HG03103 (cell line): ENCODE measurements around the gene SUSD1.
"Not testable (repeated sequence)": the region's sequence is repeated elsewhere in the genome, so short reads cannot be mapped to it uniquely, and the experiment has no call there.

Experiments
- ATAC-seq: cut with Tn5 transposase; IDR thresholded peaks from one replicate; pipeline ENCODE4 v1.9.1; 2021; ENCODE audit warnings: low read depth; ENCODE audit not compliant: unreplicated experiment

Gene SUSD1

GRCh38 chr9:112132356-112132755 is 42.7 kb downstream of the SUSD1 start:
- no peak for ATAC-seq

DNA sequence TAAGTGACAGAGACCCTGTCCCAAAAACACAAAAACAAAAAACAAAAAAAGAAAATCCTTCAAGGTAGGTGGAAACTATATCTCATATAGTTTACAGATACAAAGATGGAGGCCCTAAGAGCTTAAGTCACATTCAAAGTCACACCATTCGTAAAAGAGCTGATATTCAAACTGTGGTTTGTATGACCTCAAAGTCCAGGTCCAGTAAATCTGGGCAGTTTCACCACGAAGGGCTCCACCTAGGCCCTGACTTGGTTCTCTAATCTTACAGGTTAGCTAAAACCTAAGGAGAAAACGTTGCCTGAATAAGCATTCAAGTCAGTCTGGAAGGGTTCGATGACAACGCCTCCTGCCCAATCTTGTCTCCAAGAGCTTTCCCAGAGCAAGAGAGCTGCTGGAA is 44.1 kb downstream of the SUSD1 start:
- no peak for ATAC-seq

DNA sequence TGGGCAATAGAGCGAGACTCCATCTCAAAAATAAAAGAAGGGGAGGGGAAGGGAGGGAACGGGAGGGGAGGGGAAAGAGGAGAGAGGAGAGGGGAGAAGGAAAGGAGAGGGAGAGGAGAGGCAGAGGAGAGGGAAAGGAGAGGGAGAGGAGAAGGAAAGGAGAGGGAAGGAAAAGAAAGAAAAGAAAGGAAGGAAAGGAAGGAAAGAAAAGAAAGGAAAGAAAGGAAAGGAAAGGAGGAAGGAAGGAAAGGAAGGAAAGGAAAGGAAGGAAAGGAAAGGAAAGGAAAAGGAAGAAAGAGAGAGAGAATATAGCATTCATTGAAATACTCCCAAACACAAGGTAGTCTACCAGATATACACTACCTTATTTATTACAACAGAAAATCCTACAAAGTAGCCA is 44.8 kb downstream of the SUSD1 start:
- ATAC-seq: no peak

DNA sequence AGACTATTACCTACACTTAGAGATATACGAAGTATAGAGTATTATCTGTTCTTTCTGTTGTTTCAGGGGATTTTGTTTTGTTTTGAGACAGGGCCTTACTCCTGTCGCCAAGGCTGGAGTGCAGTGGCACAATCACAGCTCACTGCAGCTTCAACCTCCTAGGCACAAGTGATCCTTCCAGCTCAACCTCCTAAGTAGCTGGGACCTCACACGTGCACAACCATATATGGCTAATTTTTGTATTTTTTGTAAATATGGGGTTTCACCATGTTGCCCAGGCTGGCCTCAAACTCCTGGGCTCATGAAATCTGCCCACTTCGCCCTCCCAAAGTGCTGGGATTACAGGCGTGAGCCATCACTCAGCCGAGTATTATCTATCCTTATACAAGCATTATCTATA is 45.9 kb downstream of the SUSD1 start:
- ATAC-seq: no peak

GRCh38 chr9:112128399-112128798 is 46.7 kb downstream of the SUSD1 start:
- ATAC-seq: not testable (repeated sequence)

DNA sequence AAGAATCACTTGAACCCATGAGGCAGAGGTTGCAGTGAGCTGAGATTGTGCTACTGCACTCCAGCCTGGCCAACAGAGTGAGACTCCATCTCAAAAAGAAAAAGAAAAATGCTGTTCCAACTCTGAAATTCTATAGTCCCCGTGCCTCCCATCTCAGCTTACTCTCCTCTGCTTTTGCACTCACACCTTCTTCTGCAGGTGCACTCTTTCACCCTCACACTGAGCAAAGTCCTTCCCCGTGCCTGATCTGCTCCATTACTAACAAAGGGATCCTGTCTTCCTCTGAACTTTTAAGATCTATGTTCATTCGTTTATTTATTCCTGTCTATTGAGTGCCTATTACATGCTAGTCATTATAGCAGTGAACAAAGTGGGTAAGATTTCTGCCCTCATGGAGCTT is 47.8 kb downstream of the SUSD1 start:
- no peak for ATAC-seq

GRCh38 chr9:112125951-112126388 is 49.1 kb downstream of the SUSD1 start:
- no peak for ATAC-seq

DNA sequence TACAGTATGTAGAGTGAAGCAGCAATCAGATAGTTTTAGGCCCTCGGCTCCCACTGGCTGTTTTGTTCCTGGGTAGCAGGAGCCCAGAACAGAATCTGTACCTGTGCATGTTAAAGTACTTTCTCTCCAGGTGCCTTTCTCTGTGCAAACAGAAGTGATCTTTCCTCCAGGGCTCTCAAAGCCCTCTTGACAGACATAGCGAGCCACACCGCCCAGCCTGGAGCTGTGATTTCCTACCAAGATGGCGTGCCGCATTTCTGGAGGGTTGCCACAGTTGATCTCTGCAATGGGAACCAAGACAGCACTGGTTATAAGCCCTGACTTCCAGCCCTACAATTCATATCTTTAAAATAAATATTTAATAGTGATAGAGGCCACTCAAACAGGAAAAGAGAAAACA is 50.9 kb downstream of the SUSD1 start:
- ATAC-seq: no peak

- no peak for ATAC-seq
Measured at GRCh38 chr9:112121633-112122032, 53.5 kb downstream of the SUSD1 start.

GRCh38 chr9:112120439-112120925 is 54.6 kb downstream of the SUSD1 start:
- no peak for ATAC-seq

GRCh38 chr9:112120030-112120341 is 55.1 kb downstream of the SUSD1 start:
- ATAC-seq: no peak

GRCh38 chr9:112119225-112120029 is 55.7 kb downstream of the SUSD1 start:
- ATAC-seq: no peak

GRCh38 chr9:112118009-112118408 is 57.1 kb downstream of the SUSD1 start:
- no peak for ATAC-seq

GRCh38 chr9:112115970-112116753 is 58.9 kb downstream of the SUSD1 start:
- ATAC-seq: no peak

GRCh38 chr9:112115109-112115508 is 60.0 kb downstream of the SUSD1 start:
- no peak for ATAC-seq

DNA sequence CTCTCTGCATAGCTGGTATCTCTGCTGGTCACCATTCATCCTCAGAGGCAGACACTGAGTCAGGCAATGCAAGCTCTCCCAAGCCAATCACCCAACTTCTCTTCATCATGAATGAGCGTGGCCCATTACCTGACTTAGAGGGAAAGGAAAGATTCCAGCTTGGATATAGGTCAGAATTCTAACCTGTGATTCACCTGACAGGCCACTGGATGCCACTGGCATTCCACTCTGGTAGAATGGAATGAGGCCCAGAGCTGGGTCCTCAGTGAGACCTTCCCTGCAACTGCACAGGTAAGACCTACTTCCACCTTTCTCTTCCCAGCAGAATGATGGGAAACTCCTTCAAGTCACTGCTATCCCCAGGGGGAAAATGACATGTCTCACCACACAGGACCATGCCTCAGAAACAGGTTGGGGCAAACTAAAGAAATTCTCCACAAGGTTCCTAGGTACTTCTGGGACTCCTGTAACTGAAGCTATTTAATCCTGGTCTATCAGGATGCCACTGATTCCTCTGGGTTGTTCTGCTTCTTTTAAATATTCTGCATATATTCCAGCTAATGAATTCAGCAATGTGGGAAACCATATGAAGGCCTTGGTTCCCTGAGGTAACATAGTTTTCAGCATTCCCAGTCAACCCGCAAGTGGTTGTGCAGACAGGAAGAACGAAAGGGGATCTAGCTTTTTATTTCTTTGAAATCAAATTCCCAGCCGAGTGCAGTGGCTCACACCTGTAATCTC is 62.0 kb downstream of the SUSD1 start:
- ATAC-seq: no peak

DNA sequence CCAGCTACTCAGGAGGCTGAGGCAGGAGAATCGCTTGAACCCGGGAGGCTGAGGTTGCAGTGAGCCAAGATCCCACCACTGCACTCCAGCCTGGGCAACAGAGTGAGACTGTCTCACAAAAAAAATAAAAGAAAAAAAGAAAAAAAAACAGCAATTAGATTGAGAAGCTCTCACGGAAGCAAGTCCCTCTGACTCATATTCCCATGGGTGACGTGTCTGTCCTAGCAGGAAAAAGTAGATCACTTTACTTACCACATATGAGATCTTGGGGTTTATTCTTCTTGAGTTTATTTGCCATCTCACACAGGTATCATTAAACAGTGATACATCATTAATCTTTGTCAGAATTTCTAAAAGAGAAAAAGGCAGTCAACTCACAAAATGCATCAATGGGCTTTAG is 62.6 kb downstream of the SUSD1 start:
- no peak for ATAC-seq

GRCh38 chr9:112111461-112111860 is 63.6 kb downstream of the SUSD1 start:
- no peak for ATAC-seq

- ATAC-seq: no peak
Measured at GRCh38 chr9:112110777-112111113, 64.4 kb downstream of the SUSD1 start.

DNA sequence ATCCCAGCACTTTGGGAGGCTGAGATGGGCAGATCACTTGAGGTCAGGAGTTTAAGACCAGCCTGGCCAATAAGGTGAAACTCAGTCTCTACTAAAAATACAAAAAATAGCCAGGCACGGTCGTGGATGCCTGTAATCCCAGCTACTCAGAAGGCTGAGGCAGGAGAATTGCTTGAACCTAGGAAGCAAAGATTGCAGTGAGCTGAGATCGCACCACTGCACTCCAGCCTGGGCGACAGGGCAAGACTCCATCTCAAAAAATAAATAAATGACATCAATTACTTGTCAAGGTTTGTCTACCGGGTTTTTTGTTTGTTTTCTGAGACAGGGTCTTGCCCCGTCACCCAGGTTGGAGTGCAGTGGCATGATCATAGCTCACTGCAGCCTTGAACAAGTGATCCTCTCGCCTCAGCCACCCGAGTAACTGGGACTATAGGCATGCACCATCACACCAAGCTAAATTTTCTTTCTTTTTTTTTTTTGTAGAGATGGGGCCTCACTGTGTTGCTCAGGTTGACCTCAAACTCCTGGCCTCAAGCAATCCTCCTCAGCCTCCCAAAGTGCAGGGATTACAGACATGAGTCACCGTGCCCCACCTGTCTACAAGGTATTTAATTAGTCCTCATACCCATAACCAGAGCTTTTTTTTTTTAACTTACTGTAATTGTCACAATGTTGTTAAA is 64.9 kb downstream of the SUSD1 start:
- ATAC-seq: no peak

GRCh38 chr9:112104901-112105300 is 70.2 kb downstream of the SUSD1 start:
- ATAC-seq: no peak
